ENCODE measurements around the gene SLC35G4.

Gene SLC35G4

DNA sequence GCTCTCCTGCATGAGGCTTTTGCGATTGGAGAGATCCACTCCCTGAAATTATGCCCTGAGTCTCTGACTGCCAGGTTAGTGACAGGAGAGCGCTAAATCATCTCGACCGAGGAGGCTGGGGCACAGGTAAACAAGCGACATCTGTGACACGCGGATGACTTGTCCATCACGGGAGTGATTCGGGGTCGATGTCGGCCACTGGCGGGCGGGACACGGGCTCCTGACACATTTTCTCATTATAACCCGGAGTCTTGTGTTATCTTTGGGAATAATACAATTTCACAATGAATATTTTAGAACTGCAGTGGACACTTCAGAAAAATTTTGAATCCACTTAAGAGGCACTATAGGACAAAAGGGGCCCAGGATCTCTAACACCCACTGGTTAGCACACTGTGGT lies 29.5 kb upstream of the SLC35G4 start:
- no peak for DNase-seq (ENCODE audit: extremely low read depth, insufficient read length)
- TF ChIP-seq, protein P1, sequence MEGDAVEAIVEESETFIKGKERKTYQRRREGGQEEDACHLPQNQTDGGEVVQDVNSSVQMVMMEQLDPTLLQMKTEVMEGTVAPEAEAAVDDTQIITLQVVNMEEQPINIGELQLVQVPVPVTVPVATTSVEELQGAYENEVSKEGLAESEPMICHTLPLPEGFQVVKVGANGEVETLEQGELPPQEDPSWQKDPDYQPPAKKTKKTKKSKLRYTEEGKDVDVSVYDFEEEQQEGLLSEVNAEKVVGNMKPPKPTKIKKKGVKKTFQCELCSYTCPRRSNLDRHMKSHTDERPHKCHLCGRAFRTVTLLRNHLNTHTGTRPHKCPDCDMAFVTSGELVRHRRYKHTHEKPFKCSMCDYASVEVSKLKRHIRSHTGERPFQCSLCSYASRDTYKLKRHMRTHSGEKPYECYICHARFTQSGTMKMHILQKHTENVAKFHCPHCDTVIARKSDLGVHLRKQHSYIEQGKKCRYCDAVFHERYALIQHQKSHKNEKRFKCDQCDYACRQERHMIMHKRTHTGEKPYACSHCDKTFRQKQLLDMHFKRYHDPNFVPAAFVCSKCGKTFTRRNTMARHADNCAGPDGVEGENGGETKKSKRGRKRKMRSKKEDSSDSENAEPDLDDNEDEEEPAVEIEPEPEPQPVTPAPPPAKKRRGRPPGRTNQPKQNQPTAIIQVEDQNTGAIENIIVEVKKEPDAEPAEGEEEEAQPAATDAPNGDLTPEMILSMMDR (IDR thresholded peaks at IDR 0.05; ENCODE audit: insufficient read depth, low read length, poor library complexity, severe bottlenecking) = no peak
- Histone ChIP-seq H3K36me3 (ENCODE audit: control insufficient read depth, insufficient read depth, low read length) (no peaks in the 10 kb centered on the region), H3K4me3 (replicated peaks; ENCODE audit: low read depth, low read length) (no peak overlapping the region), H3K27me3 (replicated peaks; ENCODE audit: control insufficient read depth, insufficient read depth, low read length) (no peaks in the 10 kb centered on the region)

DNA sequence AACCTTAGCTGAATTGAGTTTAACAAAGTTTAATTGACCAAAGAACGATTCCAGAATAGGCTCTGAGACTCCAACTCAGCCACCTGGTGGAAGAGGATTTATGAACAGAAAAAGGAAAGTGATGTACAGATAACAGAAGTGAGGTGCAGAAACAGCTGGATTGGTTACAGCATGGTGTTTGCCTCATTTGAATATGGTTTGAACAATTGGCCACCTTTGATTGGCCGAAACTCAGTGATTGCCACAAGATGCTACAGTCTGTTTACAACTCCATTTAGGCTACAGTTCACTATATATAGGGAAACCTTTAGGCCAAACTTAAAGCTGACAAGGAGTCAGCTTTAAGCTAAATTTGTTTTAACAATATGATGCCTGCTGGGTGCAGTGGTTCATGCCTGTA lies 28.1 kb upstream of the SLC35G4 start:
- no peak for DNase-seq (ENCODE audit: extremely low read depth, insufficient read length)
- Histone ChIP-seq H3K27me3 (replicated peaks; ENCODE audit: control insufficient read depth, insufficient read depth, low read length) (no peaks in the 10 kb centered on the region), H3K36me3 (ENCODE audit: control insufficient read depth, insufficient read depth, low read length) (no peaks in the 10 kb centered on the region), H3K4me3 (replicated peaks; ENCODE audit: low read depth, low read length) (no peak overlapping the region)
- TF ChIP-seq, protein P1 (IDR thresholded peaks at IDR 0.05; ENCODE audit: insufficient read depth, low read length, poor library complexity, severe bottlenecking) = no peak

DNA sequence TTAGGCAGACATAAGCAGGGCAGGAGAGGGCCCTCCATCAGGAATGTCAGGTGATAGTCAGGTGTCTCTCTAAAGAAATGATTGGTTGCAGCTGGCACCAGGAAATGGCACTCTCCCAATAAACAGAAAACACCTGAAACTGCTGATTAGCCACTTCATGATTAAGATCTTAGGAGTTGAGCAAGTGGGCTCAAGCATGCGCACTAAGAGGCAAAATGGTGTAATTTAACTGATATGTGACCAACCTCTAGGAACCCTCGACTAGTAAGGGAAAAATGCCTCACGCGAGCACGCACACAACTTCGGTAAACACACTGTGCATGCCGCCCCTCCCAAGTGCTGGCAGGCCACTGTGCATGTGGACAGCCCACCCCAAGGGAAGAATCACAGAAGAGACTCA lies 23.8 kb upstream of the SLC35G4 start:
- Histone ChIP-seq H3K36me3 (ENCODE audit: control insufficient read depth, insufficient read depth, low read length) (no peaks in the 10 kb centered on the region), H3K27me3 (replicated peaks; ENCODE audit: control insufficient read depth, insufficient read depth, low read length) (no peaks in the 10 kb centered on the region), H3K4me3 (replicated peaks; ENCODE audit: low read depth, low read length) (no peak overlapping the region)
- no peak for DNase-seq (ENCODE audit: extremely low read depth, insufficient read length)
- TF ChIP-seq, protein P1 (IDR thresholded peaks at IDR 0.05; ENCODE audit: insufficient read depth, low read length, poor library complexity, severe bottlenecking) = no peak

DNA sequence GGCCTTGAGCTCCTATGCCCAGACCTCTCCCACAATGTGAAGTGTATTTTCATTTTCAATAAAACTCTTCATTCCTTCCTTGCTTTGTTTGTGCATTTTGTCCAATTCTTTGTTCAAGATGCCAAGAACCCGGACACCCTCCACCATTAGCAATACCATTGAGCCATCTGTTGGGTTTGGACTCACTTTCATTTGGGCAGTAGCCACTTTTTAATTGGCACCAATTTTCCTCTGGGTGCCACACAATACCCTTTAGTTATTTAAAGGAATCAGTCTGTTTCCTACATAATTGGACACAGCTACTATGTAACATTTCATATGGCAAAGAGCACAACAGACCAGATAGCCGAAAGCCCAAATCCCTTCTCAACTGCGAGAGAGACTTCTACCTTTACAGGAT lies 22.5 kb upstream of the SLC35G4 start:
- H3K27me3 ChIP-seq (replicated peaks; ENCODE audit: control insufficient read depth, insufficient read depth, low read length) = no peaks in the 10 kb centered on the region
- H3K36me3 ChIP-seq (ENCODE audit: control insufficient read depth, insufficient read depth, low read length) = no peaks in the 10 kb centered on the region
- TF ChIP-seq, protein P1 (IDR thresholded peaks at IDR 0.05; ENCODE audit: insufficient read depth, low read length, poor library complexity, severe bottlenecking) = no peak
- no peak overlapping the region for H3K4me3 ChIP-seq (replicated peaks; ENCODE audit: low read depth, low read length)
- DNase-seq (ENCODE audit: extremely low read depth, insufficient read length) = no peak

DNA sequence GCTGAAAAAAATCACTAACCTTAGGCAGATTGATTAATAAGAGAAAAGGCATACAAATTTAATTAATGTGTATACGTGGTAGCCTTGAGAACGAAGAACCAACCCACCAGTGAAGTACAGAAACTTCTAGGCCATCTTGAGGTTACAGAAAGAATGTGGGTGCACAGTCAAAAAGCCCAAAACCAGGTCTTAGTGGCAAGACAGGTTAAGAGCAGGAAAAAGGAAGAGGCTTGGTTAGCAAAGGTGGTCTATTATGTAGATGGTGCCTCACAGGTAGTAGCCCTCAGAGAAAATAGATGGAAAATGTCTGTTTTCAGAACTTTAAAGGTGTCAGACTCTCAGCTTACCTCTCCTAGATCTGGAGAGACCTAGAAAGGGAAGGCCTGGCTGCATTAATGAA lies 22.0 kb upstream of the SLC35G4 start:
- TF ChIP-seq, protein P1 (IDR thresholded peaks at IDR 0.05; ENCODE audit: insufficient read depth, low read length, poor library complexity, severe bottlenecking) = no peak
- no peak overlapping the region for H3K4me3 ChIP-seq (replicated peaks; ENCODE audit: low read depth, low read length)

DNA sequence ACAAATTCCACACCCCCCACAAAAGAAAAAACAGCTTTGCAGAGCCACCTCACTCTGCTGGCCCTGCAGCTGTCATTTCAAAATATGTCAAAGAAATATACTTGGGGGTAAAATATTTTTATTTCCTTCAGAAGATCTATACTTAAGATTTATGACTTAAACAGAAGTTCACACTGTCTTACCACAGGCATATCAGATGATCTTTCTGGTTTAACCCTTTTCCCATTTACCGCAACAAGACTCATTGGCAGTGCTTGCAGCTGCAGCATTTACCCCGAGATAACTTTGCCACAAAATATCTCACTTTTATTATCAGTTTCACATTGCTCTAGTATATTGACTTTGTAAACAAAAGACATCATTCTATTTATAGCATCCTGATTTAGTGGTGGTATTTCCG lies 21.6 kb upstream of the SLC35G4 start:
- H3K27me3 ChIP-seq (replicated peaks; ENCODE audit: control insufficient read depth, insufficient read depth, low read length) = no peaks in the 10 kb centered on the region; the same call in 1 of the 2 replicates

More for the DNA sequence above, 22.0 kb upstream of the SLC35G4 start:
- H3K27me3 ChIP-seq (replicated peaks; ENCODE audit: control insufficient read depth, insufficient read depth, low read length) = no peaks in the 10 kb centered on the region; the same call in 1 of the 2 replicates
- no peak for DNase-seq (ENCODE audit: extremely low read depth, insufficient read length)
- H3K36me3 ChIP-seq (ENCODE audit: control insufficient read depth, insufficient read depth, low read length) = no peaks in the 10 kb centered on the region

More for the DNA sequence above, 21.6 kb upstream of the SLC35G4 start:
- Histone ChIP-seq H3K36me3 (ENCODE audit: control insufficient read depth, insufficient read depth, low read length) (no peaks in the 10 kb centered on the region), H3K4me3 (replicated peaks; ENCODE audit: low read depth, low read length) (no peak overlapping the region)
- TF ChIP-seq, protein P1 (IDR thresholded peaks at IDR 0.05; ENCODE audit: insufficient read depth, low read length, poor library complexity, severe bottlenecking) = no peak
- no peak for DNase-seq (ENCODE audit: extremely low read depth, insufficient read length)

Measured in GM06990 (cell line).